ENCODE measurements around the gene COL4A5.
"Not testable (repeated sequence)": the region's sequence is repeated elsewhere in the genome, so short reads cannot be mapped to it uniquely, and the experiment has no call there.

Gene COL4A5

DNA sequence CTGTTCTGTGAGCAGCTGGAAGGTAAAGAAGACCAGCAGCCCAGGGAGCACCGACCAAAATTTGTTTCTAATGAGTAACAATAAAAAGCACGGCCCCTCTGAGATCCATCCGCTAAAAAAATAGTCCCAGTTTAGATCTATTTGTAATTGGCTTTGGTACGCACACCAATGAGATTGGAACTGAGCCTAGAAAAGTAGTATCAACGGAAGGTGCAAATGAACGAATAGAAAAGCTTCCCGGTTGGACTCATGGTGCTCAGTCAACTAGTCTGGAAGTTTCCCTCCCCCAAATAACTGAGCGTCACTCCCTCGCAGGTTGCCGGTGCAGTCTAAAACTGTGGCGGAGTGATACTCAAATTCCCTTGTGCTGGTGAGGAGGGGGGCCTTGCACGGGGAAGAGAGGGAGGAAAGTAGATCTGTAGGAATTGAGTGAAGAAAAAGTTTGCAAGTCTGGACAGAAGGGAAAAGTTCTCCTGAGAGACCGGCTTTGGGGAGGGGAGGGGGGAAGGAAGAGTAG, at the start of gene COL4A5:
Gene COL4A5, plus strand, starts transcription at position 413 of the 517 bp plus-strand sequence. CDS start 288 bp downstream, outside the sequence.
- DNase-seq (ENCODE audit: low spot score) = no peak

DNA sequence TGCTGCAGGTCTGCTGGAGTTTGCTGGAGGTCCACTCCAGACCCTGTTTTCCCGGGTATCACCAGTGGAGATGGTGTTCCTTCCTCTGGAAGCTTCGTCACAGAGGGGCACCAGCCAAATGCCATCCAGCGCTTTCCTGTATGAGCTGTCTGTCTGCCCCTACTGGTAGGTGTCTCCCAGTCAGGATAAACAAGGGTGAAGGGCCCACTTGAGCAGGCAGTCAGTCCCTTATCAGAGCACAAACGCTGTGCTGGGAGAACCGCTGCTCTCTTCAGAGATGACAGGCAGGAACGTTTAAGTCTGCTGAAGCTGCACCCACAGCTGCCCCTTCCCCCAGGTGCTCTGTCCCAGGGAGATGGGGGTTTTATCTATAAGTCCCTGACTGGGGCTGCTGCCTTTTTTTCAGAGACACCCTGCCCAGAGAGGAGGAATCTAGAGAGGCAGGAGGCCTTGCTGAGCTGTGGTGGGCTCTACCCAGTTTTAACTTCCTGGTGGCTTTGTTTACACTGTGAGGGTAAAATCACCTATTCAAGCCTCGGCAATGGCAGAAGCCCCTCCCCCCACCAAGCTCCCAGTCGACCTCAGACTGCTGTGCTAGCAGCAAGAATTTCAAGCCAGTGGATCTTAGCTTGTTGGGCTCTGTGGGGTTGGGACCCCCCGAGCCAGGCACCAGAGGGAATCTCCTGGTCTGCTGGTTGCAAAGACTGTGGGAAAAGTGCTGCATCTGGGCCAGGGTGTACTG, 48.5 kb upstream of the COL4A5 start:
- DNase-seq (ENCODE audit: low spot score) = not testable (repeated sequence)

DNA sequence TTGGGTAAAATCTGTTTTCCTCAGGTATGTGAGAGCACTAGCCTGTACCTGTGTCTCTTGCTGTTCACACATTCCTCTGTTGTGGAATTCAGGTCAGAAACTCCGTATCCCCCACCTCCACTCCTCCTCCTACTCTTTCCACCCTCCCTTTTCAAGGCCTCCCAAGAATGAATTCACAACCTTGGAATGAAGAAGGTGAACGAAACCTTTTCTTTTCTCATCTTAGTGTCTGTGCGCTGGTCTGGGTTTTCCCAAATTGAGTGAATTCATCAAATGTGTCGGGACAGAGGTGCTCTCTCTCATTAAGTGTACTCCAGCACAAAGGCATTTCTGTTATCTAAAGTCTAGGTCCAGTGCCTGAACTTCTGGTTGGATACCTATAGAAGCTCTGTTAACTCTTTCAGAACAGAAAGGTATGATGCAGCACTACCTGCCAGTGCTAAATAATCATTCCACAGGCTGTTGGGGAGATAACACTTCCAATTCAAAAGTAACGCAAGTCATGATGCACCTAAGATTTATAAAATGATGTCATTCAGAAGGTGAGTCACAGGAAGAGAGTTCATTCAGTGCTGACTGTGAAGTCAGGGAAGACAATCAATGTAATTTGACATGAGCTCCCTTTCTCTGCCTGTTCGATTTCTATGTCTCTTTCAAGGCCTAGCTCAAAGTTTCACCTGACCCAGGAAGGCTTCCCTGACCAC, 43.3 kb upstream of the COL4A5 start:
- DNase-seq (ENCODE audit: low spot score) = no peak

DNA sequence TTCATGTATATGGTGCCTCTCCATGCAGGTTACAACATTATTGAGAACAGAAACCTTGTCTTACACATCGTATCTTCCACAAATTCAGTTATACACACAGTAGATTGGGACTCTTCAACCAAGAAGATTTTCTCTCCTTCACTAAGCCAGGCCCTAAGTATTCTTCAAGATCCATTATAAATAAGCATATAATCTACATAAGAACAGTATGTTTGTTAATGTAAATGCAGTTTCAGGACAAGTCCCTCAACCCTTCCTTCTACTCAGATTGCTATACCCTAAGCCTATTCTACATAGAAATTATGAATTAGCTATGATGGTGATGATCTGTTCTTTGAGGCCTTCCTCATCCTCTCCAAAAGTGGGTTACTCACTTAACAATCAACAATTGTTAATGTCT, 42.7 kb upstream of the COL4A5 start:
- no peak for DNase-seq (ENCODE audit: low spot score)

DNA sequence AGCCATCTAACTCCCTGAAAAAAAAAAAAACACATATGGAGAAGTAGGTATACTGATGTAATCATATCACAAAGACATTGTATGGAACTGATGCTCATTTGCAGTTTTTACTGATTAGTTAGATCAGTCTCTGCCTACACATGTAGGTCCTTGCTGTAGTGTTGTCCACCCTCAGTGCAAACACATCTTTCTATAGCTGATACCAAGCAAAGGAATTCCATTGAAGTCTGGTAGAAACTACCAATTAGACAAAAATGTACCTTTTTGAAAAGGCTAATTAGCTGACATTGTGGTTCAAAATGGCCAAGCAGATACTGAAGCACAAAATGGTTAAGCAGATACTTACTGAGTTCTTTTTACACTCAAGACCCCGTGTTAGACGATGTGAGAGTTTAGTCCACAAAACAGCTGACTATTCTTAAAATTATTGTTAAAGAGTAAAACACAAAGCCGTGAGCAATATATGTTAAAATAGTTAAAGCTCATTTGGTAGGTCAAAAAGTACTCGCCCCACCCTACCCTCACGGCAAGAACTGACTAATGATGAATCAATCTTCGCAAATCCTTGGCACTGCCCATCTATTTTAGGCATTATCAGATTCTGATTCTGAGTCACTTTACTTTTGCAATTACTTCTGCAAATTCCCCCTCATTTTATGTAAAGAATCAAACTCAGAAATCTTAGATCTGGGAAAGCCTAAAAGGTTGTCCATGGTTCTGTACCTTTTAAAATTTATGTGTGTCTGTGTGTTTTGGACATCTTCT, 41.8 kb upstream of the COL4A5 start:
- DNase-seq (ENCODE audit: low spot score) = no peak

DNA sequence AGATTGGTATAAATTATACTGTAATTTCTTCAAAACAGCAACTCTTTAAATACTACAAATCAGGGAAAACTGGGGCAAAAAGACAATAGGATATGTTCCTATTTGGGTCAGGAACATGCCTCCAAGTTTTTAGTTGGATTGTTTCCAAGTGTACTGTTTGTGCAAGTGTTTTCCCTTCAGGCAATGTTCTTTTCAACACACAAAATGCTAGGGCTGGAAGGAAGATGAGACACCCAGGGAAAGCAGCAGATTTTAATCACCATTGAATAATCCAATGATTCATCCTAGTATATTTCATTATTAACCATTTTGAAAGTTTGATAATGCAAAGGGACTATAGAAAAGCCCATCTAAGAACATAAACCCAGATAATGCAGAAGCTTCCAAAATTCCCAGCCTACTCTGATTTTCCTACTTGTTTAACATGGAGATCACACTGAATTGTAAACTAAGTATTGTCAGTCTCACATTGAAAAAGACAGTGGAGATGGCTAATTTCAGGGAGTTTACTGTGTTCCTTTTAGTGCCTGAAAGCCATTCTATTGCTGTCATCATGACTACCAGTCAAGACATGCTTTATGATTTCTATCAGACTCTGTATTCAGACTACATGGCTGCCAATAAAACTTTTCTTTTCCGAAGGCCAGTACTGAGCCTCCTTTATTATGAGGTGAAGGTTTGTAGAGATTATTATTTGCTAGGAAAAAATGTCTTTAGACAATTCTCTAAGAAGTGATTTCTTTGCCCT, 40.0 kb upstream of the COL4A5 start:
- DNase-seq (ENCODE audit: low spot score) = no peak

DNA sequence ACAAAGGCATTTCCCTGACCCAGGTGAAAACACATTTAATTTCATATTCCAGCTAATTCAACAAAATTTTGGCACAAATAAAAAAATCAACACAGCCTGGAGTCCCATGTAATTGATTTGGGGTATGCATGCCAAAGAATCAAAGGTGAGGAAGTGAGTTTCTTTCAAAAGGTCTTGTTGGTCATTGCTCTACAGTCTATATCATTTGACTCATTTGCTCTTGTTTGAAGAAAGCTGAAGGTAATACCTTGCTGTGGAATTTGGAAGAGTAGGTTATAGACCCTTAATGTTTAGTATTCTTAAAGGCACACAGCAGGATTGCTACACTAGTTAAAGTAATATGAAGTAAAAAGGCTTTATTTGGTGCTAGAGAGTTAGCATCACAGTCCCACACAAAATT, 26.9 kb upstream of the COL4A5 start:
- DNase-seq (ENCODE audit: low spot score) = no peak

DNA sequence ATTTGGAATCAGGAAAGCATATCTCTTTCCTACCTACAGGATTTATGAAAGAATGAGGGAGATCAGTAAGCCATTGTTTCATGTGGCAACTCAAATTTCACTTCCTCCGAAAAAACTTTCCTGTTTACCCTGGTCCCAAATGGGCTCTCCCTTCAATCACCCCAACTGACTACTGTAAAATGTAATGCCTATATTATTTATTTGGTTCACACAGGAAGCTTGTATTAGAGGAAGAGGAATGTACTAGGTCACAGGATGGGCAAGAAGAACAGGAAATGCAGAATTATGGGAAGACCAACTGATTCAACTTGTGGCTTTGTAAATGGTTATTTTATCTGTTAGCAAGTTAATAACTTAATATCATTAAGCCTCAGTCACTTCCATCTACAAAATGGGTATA, 24.5 kb upstream of the COL4A5 start:
- DNase-seq (ENCODE audit: low spot score) = no peak

DNA sequence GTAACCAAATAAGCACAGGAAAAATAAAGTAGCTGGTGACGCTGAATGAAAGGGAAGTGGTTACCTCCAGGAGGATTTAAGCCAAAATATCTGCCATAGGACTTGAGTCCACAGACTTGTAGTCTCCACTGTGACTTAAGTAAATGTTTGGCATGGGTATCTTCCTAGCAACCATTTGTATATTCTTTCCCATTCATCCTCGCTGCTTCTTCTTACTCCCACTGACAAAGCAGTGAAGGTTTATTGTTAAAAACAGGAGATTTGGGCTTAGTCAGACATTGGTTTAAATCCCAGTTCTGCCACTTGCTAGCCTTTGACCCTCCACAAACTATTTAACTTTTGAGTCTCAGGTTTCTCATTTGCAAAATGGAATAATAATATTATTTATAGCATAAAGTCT, 23.7 kb upstream of the COL4A5 start:
- no peak for DNase-seq (ENCODE audit: low spot score)

DNA sequence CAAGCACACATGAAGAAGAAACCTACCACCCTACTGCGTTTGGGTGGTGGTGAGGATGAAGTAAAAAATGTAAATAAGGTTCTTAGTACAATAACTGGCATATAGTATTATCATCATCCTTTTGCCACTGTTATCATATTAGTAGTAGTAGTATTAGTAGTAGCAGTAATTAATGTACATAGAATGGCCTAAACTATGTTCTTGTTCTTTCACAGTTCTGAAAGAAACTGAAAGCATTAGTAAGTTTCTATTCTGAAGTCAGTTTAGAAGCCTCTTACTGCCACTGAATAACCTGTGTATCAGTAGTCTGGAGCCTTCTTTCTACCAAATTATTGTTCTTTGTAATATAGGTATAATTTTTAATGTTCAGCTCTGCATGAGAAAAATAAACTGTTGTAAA, 22.4 kb upstream of the COL4A5 start:
- DNase-seq (ENCODE audit: low spot score) = no peak

DNA sequence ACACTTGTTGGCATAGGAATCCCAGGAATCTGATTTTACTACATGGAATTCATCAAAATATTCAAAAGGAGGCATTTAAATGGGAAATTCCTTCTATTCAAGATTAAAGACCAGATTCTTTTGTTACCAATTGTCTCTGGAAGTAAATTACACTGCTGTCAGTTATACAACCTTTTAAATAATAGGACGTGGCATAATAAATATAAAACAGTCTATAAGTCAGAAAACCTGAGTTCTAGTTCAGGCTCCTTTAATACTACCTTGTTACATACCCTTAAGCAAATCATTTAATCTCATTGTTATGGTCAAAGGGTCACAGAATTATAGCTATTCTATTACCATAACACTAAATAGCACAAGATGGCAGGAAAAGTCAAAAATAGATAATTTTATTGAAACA, 20.2 kb upstream of the COL4A5 start:
- no peak for DNase-seq (ENCODE audit: low spot score)

DNA sequence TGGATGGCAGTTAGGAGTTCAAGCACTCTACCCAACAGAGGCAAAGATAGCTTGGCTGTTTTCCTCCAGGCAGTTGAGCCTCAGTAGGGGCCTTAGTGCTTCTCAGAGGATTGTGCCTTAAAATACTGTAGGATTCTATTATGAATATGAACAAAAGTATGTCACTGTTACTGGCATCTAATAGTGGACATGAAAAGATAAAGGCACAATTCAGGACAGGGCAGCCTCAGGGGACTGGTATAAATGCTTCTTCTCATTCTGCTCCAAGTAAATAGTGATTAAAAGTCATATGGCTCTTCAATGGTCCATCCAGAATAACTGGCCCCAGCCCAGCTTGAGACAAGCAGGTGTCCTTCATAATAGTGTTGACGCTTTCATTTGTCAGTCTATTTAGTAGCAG, 19.2 kb upstream of the COL4A5 start:
- no peak for DNase-seq (ENCODE audit: low spot score)

DNA sequence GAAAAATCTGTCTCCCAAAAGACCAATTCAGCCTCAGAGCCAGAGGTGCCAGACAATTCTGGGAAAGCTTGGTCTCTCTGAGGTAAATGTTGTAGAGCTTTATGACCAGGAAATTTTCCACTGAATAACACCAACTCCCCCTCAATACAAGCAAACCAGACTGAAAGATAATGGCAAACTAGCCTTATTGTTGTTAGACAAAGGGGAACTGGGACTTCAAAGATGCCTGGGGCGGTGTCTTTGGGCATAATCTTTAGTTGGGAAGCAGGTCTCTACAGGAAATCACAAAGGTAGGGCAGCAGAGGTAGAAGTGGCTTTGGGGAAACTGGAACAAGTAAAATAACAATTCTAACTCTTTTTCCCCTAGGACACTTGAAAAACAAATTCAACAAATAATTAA, 13.4 kb upstream of the COL4A5 start:
- DNase-seq (ENCODE audit: low spot score) = no peak

DNA sequence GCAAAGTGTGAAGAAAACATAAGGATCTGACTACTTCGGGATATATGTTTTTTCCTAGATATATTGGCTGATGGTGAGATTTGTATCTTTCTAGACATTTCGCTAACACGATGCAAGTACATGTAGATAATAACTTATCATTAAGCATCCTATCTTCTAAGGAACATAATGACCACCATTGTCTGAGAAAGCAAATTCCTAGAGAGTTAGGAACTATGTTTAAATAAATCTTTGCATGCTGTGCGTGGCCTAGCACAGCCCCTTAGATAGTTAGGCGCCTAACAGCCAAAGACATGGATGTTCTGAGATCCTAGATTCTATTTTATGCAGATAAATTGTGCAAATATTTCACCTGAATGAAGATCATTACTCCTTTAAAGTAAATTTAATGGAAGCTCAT, 4.4 kb upstream of the COL4A5 start:
- DNase-seq (ENCODE audit: low spot score) = no peak

DNA sequence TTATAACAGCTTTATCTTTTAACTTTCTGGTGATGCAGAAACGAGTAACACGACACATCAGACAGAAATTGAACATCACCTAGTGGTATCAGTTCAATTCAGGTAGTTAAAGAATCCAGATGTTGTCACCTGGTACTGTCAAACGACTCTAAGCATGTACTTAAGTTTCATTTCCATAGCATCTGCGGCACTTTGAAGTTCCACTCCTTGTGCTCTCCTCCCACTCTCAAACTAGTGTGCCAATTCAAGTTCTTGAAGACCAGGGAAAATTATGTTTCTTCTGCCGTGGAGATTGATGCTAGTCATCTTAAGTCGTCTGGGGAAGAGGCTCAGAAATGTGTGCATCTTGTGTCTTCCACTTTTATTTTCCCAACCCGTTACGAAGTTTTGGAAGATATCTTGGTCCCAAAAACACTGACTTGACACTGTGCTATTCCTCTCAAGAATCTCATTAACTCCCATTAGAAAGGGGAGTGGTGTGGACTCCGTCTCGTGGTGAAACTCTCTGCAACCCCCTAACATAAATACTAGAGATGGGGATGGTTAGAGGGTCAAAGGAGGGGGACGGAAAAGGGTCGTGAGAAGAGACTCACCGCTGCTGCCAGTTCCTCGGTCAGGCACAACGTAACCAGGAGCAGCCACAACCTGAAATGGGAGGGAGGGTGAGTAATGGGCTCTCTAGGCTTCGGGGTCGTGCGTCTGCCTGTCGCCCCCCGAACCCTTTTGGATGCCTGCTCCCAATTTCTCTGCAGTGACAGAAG, 2.1 kb upstream of the COL4A5 start:
- DNase-seq (ENCODE audit: low spot score) = no peak

DNA sequence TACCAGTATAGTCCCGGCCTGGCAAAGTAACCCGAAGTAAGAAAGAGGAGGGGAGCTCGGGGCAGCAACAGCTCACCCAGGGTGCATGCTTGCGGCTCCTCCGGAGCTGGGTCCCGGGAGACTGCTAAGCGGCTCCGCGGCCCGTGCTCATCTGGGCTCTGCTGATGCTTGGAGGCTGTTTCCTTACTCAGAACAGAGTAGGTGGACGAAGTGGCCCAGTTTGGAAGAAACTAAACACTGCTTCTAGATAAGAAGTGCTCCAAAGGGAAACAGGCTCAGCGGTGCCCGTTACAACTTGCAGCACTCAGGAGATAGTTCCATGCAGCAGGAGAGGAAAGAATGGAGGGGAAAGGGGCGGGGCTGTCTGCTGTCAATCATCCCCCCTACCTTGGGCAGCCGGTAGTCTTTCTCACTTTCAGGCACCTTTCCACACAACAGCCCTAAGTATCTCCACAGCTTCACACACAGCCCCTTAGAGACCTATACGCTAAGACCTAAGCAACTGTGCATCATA, 1.5 kb upstream of the COL4A5 start, which contains the start of gene COL4A6:
Gene COL4A6, minus strand, starts transcription at position 313 of the 514 bp plus-strand sequence. Its CDS starts 226 bp downstream, at position 87.
- no peak for DNase-seq (ENCODE audit: low spot score)

DNA sequence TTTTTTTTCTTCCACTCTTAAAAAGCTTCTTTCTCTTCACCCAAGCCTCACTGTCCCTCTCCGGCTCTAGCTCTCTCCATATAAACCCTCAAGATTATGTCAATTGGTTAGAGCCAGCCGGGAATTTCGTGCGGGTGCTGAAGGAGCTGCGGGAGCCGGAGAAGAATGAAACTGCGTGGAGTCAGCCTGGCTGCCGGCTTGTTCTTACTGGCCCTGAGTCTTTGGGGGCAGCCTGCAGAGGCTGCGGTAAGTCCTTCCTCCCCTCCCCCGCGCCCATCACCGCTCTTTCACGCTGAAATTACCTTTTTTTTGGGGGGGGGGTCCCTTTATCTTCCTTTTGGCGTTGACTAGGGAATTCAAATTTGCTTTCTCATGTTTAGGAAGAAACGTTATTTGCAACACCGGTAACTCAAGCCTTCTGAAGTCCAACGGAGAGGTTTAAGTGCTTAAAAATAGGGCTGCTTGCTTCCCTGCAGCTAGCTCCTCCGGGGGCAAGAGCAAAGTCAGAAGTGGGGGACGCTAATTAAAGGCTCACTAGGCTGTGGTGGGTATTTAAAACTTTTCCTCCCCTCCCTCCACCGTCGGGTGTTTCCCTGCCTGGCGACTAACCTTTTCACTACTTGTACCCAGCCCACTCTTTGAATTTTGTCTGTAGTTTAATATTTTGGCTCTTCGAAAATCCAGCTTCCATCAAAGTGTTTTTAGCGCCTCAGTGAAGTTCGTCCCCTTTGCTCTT, 491 bp downstream of the COL4A5 start:
- DNase-seq (ENCODE audit: low spot score) = no peak

DNA sequence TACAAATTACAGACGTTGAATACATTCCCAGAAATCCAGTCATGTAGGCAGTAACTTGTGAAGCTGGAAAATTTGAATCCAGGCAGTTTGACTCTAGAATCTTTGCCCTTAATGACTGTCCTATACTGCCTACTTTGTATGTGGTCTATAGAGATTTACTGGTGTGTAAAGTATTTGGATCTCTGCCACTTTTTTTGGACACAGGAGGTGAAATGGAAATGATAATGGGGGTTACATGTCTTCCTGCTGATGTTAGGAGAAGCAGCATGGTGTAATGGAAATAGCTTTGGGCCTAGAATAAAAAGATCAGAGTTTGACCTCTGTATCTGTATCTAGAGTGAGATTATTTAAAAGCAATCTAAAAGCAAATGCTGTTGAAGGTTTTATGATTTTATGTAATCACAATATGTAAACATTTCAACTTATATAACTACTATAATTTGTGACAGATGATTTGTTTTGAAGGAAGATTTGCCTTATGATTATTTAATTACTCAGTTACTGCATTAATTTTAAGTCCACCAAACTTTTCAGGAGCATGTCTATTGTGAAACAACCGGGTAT, 3.3 kb downstream of the COL4A5 start:
- no peak for DNase-seq (ENCODE audit: low spot score)

DNA sequence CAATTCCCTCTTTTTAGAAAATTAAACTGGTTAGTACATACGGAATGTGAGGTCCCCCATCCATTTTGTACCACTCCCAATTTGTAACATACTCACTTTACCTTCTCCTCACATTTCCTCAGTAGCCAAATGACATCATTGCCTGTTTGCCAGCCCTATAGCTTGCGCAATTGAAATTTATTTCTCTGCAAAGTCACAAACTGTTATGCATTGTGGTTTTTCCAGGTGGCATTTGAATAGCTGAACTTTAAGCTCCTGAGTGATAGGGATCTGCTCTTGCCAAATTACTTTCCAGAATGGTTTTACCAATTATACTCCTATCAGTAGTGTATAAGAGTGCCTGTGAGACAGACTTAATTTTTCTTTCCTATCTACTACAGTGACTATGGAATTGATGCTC, 7.7 kb downstream of the COL4A5 start:
- DNase-seq (ENCODE audit: low spot score) = no peak

DNA sequence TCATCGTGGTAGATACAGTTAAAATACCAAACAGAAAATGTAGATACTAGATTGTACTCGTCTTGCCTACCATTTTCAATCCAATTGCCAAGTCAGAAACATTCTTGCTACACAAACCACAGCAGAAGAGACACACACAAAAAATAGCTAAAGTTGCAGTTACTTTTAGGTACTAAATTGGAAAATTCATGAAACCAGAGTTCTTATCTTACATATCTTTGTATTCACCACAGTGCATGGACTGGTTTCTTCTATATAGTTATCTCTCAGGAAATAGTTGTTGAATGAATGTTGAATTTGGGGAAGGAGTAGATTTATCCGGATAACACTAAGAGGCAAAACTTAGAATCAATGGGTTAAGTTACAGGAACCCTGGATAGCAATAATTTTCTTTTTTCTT, 14.2 kb downstream of the COL4A5 start:
- DNase-seq (ENCODE audit: low spot score) = no peak

Measured in hematopoietic multipotent progenitor cell treated with erythropoietin and hydrocortisone succinate and interleukin-3 and kit ligand, for 17 days (in vitro differentiated cells).